K562 (cell line): ENCODE data around the gene TSPAN11.

Experiments used
- ARID2 ChIP-seq: fragments of 450-650 bp; IDR thresholded peaks from 2 replicates; pipeline ENCODE4 v1.6.1; 2017; ENCODE audit warnings: antibody characterized with exemption, mild to moderate bottlenecking
- BRCA1 ChIP-seq, 2 experiments: fragments of 450-650 bp in 1 of 2; sonication (generic) in 1 of 2; formaldehyde crosslinking in 1 of 2; IDR thresholded peaks; 2 replicates each; pipeline versions ENCODE4 v1.5.0 to v1.6.1; 2017 to 2020; ENCODE audit warnings: mild to moderate bottlenecking in 1 of 2, missing genetic modification reagents in 1 of 2
- CBX8 ChIP-seq: fragments of 200-600 bp; sonication (generic); IDR thresholded peaks from 2 replicates; pipeline ENCODE4 v1.6.1; 2012; ENCODE audit warnings: borderline replicate concordance, mixed run types, low read depth, mild to moderate bottlenecking, moderate library complexity, mixed read lengths, low read length, control low read depth, inconsistent platforms; ENCODE audit not compliant: poor library complexity, severe bottlenecking; ENCODE audit errors: extremely low read depth
- CREB1 ChIP-seq, 2 experiments: sonication (generic) in 1 of 2; formaldehyde crosslinking in 1 of 2; IDR thresholded peaks; 2 replicates each; pipeline versions ENCODE4 v1.6.1 to v1.8.0; 2012 to 2022; ENCODE audit warnings: inconsistent platforms in 1 of 2, mild to moderate bottlenecking in 1 of 2, missing genetic modification reagents in 1 of 2, moderate library complexity in 1 of 2
- EWSR1 ChIP-seq: fragments of 450-650 bp; IDR thresholded peaks from 2 replicates; pipeline ENCODE4 v1.6.1; 2018; ENCODE audit warnings: borderline replicate concordance, mild to moderate bottlenecking, low read depth, moderate library complexity; ENCODE audit not compliant: partially characterized antibody
- FOXK2 ChIP-seq, 2 experiments: fragments of 450-650 bp; IDR thresholded peaks in 1 of 2; conservative IDR thresholded peaks in 1 of 2; 2 replicates each; pipeline ENCODE4 v1.6.1; 2016; ENCODE audit warnings: low read depth in 2 of 2, mild to moderate bottlenecking in 1 of 2
- HDAC6 ChIP-seq: IDR thresholded peaks from 2 replicates; pipeline ENCODE4 v1.6.1; 2012; ENCODE audit warnings: low read depth, mild to moderate bottlenecking, control low read depth, inconsistent platforms, low read length, moderate library complexity
- PHF21A ChIP-seq: fragments of 450-650 bp; IDR thresholded peaks from 2 replicates; pipeline ENCODE4 v1.6.1; 2017; ENCODE audit warnings: low read depth, borderline replicate concordance
- SP2 ChIP-seq: IDR thresholded peaks from 2 replicates; pipeline ENCODE4 v1.6.1; 2011; ENCODE audit warnings: mild to moderate bottlenecking, low read depth, low read length, moderate library complexity; ENCODE audit not compliant: poor library complexity, severe bottlenecking; ENCODE audit errors: extremely low read depth
- SREBF2 ChIP-seq: sonication (generic); formaldehyde crosslinking; IDR thresholded peaks from 2 replicates; pipeline ENCODE4 v1.4.0; 2020; ENCODE audit warnings: mild to moderate bottlenecking, missing genetic modification reagents
- TF ChIP-seq, protein P1 (sequence below), 3 experiments: IDR thresholded peaks in 2 of 3; conservative IDR thresholded peaks in 1 of 3; 2 replicates each; pipeline ENCODE4 v1.5.1; 2011 to 2012; ENCODE audit warnings: low read length in 3 of 3, mild to moderate bottlenecking in 3 of 3, control low read depth in 2 of 3, improper control_type of control experiment in 1 of 3, inconsistent platforms in 1 of 3, low read depth in 1 of 3, mixed read lengths in 1 of 3, moderate library complexity in 1 of 3; ENCODE audit not compliant: insufficient read depth in 2 of 3
- TF ChIP-seq, protein P2 (sequence below): fragments of 250-450 bp; sonication (Bioruptor Pico); IDR thresholded peaks from 2 replicates; pipeline ENCODE4 v1.8.0; 2022; ENCODE audit warnings: inconsistent platforms
- TF ChIP-seq, protein P3 (sequence below): IDR thresholded peaks from 2 replicates; pipeline ENCODE4 v1.6.1; 2016; ENCODE audit warnings: missing genetic modification characterization, missing compliant biosample characterization
- TF ChIP-seq, protein P4 (sequence below): sonication (generic); formaldehyde crosslinking; IDR thresholded peaks from 2 replicates; pipeline ENCODE4 v1.8.1; 2023; ENCODE audit warnings: mild to moderate bottlenecking, missing genetic modification reagents

DNA sequence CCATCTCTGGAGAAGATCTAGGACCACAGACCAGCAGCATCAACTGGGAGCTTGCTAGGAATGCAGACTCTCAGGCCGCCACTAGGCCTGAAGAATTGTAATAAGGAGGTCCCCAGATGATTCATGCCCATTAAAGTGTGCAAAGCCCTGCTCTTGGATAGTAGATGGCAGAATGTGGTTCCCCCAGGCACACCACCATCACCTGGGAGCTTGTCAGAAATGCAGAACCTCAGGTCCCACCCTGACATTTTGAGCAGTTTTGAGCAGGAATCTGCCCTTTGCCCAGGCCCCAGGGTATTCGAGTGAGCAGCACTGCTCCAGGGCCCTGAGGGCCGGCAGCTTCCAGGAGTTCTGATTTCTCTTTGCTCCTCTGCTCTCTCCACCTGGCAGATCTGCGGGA, 64.9 kb downstream of the TSPAN11 start:
- TF ChIP-seq ARID2 (no peak), EWSR1 (no peak), BRCA1 (IDR thresholded peaks at IDR 0.05) (no peak), BRCA1 (CRISPR knock-in tag; IDR thresholded peaks at IDR 0.05) (no peak), PHF21A (no peak), CREB1 (IDR thresholded peaks at IDR 0.05) (no peak), CREB1 (CRISPR knock-in tag; IDR thresholded peaks at IDR 0.05) (no peak), SREBF2 (no peak), HDAC6 (no peak), SP2 (no peak), FOXK2 (conservative IDR thresholded peaks at IDR 0.05 in 1 of 2, IDR thresholded peaks at IDR 0.05 in 1 of 2; ENCODE audit: low read depth in 2 of 2) (no peak), CBX8 (no peak)
- TF ChIP-seq, protein P1, sequence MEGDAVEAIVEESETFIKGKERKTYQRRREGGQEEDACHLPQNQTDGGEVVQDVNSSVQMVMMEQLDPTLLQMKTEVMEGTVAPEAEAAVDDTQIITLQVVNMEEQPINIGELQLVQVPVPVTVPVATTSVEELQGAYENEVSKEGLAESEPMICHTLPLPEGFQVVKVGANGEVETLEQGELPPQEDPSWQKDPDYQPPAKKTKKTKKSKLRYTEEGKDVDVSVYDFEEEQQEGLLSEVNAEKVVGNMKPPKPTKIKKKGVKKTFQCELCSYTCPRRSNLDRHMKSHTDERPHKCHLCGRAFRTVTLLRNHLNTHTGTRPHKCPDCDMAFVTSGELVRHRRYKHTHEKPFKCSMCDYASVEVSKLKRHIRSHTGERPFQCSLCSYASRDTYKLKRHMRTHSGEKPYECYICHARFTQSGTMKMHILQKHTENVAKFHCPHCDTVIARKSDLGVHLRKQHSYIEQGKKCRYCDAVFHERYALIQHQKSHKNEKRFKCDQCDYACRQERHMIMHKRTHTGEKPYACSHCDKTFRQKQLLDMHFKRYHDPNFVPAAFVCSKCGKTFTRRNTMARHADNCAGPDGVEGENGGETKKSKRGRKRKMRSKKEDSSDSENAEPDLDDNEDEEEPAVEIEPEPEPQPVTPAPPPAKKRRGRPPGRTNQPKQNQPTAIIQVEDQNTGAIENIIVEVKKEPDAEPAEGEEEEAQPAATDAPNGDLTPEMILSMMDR (IDR thresholded peaks at IDR 0.05 in 2 of 3, conservative IDR thresholded peaks at IDR 0.05 in 1 of 3; ENCODE audit: insufficient read depth in 2 of 3, low read depth in 1 of 3, low read length in 3 of 3) = no peak
- TF ChIP-seq, protein P2, sequence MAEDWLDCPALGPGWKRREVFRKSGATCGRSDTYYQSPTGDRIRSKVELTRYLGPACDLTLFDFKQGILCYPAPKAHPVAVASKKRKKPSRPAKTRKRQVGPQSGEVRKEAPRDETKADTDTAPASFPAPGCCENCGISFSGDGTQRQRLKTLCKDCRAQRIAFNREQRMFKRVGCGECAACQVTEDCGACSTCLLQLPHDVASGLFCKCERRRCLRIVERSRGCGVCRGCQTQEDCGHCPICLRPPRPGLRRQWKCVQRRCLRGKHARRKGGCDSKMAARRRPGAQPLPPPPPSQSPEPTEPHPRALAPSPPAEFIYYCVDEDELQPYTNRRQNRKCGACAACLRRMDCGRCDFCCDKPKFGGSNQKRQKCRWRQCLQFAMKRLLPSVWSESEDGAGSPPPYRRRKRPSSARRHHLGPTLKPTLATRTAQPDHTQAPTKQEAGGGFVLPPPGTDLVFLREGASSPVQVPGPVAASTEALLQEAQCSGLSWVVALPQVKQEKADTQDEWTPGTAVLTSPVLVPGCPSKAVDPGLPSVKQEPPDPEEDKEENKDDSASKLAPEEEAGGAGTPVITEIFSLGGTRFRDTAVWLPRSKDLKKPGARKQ (CRISPR knock-in tag) = no peak
- TF ChIP-seq, protein P3, sequence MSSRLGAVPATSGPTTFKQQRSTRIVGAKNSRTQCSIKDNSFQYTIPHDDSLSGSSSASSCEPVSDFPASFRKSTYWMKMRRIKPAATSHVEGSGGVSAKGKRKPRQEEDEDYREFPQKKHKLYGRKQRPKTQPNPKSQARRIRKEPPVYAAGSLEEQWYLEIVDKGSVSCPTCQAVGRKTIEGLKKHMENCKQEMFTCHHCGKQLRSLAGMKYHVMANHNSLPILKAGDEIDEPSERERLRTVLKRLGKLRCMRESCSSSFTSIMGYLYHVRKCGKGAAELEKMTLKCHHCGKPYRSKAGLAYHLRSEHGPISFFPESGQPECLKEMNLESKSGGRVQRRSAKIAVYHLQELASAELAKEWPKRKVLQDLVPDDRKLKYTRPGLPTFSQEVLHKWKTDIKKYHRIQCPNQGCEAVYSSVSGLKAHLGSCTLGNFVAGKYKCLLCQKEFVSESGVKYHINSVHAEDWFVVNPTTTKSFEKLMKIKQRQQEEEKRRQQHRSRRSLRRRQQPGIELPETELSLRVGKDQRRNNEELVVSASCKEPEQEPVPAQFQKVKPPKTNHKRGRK (tag) = no peak
- TF ChIP-seq, protein P4, sequence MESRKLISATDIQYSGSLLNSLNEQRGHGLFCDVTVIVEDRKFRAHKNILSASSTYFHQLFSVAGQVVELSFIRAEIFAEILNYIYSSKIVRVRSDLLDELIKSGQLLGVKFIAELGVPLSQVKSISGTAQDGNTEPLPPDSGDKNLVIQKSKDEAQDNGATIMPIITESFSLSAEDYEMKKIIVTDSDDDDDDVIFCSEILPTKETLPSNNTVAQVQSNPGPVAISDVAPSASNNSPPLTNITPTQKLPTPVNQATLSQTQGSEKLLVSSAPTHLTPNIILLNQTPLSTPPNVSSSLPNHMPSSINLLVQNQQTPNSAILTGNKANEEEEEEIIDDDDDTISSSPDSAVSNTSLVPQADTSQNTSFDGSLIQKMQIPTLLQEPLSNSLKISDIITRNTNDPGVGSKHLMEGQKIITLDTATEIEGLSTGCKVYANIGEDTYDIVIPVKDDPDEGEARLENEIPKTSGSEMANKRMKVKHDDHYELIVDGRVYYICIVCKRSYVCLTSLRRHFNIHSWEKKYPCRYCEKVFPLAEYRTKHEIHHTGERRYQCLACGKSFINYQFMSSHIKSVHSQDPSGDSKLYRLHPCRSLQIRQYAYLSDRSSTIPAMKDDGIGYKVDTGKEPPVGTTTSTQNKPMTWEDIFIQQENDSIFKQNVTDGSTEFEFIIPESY (CRISPR knock-in tag) = no peak
